GM19467 (cell line): ENCODE measurements around the gene PDCD1.
"Not testable (repeated sequence)": the region's sequence is repeated elsewhere in the genome, so short reads cannot be mapped to it uniquely, and the experiment has no call there.

Experiments used
- ATAC-seq: cut with Tn5 transposase; IDR thresholded peaks from one replicate; pipeline ENCODE4 v1.9.1; 2021; ENCODE audit warnings: mild to moderate bottlenecking, moderate library complexity; ENCODE audit not compliant: unreplicated experiment

PDCD1 gene

GRCh38 chr2:241879326-241879725 lies 20.6 kb upstream of the PDCD1 start:
- no peak for ATAC-seq

- no peak for ATAC-seq
These were observed 19.6 kb upstream of the PDCD1 start for GRCh38 chr2:241877989-241878970.

DNA sequence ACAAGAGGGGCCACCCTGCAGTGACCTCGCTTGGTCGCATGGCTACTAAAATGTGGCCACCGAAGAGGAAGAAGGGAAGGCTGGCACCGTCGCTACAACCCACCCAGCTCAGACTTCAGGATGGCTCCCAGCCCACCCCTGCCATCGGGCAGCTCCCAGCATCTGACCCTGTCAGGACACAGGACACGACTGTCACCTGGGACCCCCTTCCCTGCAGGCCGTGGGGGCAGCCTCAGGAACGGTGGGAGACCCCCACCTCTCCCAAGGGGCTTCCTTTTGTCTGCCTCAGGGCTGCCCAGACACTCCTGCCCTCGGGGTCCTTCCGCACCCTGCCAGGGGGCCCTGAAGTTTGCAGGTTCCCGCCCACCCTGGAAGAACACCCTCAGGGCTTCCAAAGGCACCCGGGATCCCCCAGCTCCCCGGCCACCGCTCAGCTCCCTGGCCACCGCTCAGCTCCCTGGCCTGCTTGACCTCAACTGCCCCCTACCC lies 18.5 kb upstream of the PDCD1 start:
- ATAC-seq = no peak

DNA sequence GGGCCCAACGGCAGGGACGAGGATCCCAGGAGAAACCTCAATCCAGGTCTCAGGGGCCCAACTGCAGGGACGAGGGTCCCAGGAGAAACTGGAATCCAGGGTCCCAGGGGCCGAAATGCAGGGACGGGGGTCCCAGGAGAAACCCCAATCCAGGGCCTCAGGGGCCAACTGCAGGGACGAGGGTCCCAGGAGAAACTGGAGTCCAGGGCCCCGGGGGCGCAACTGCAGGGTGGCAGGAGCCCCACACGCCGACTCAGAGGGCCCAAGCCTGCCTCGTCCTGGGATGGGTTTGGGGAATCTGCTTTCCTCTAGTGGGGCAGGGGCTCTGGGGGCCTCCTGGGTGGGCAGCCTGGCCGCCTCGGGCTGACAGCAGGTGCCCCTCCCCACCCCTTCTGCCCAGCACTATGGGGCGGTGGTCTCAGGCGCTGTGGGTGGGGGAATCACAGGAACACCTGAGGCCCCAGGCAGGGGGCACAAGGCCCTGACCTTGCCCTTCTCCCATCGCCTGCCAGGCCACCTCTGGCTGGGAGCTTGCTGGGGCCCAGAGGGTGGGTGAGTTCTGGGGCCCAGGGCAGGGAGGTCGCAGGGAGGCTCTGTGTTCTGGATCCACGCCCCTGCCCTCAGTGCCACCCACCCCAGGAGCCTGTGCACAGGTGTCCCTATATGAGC lies 18.0 kb upstream of the PDCD1 start:
- no peak for ATAC-seq

DNA sequence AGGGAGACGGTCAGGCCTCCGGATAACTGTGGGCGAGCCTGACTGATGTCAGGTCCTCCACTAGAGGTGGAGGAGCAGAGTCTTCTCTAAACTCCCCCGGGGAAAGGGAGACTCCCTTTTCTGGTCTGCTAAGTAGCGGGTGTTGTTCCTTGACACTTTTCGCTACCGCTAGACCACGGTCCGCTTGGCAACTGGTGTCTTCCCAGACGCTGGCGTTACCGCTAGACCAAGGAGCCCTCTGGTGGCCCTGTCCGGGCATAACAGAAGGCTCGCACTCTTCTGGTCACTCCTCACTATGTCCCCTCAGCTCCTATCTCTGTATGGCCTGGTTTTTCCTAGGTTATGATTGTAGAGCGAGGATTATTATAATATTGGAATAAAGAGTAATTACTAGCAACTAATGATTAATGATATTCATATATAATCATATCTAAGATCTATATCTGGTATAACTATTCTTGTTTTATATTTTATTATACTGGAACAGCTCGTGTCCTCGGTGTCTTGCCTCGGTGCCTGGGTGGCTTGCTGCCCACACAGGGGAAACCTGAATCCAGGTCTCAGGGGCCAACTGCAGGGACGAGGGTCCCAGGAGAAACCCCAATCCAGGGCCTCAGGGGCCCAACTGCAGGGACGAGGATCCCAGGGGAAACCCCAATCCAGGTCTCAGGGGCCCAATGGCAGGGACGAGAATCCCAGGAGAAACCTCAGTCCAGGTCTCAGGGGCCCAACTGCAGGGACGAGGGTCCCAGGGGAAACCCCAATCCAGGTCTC lies 17.2 kb upstream of the PDCD1 start:
- ATAC-seq = not testable (repeated sequence)

GRCh38 chr2:241874277-241874925 lies 15.7 kb upstream of the PDCD1 start:
- ATAC-seq = no peak

DNA sequence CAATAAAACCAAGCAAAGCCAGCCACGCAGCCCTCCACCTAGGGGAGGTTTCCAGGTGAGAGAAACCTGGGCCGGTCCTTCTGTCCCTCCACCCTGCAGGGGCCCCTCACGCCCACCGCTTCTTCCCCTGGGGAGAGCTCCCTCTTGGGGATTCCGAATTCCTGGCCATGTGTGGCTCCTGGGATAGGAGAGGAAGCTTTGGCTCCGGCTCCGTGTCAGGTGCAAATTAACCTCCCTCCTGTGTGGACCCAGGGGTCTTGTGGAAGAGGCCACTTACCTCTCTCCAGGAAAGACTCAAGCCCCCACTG lies 15.1 kb upstream of the PDCD1 start:
- ATAC-seq = no peak

- no peak for ATAC-seq
These were observed 14.5 kb upstream of the PDCD1 start for GRCh38 chr2:241873081-241873802.

DNA sequence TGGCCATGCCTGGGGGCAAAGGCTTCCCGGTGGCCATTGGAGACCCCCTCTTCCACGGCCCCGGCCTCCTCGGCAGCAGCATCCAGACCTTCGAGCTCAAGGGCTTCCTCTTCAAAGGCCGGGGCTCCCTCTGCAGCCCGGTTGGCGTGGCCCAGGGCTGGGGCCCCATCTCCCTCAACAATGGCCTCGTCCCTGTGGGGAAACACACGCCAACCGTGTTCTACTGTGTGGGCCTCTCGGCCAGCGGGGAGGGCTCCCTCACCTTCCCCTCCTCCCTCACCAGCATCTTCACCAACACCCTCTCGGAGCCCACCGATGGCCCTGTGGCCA lies 13.6 kb upstream of the PDCD1 start:
- no peak for ATAC-seq

- ATAC-seq = no peak
These were observed 13.0 kb upstream of the PDCD1 start for GRCh38 chr2:241871538-241872312.

DNA sequence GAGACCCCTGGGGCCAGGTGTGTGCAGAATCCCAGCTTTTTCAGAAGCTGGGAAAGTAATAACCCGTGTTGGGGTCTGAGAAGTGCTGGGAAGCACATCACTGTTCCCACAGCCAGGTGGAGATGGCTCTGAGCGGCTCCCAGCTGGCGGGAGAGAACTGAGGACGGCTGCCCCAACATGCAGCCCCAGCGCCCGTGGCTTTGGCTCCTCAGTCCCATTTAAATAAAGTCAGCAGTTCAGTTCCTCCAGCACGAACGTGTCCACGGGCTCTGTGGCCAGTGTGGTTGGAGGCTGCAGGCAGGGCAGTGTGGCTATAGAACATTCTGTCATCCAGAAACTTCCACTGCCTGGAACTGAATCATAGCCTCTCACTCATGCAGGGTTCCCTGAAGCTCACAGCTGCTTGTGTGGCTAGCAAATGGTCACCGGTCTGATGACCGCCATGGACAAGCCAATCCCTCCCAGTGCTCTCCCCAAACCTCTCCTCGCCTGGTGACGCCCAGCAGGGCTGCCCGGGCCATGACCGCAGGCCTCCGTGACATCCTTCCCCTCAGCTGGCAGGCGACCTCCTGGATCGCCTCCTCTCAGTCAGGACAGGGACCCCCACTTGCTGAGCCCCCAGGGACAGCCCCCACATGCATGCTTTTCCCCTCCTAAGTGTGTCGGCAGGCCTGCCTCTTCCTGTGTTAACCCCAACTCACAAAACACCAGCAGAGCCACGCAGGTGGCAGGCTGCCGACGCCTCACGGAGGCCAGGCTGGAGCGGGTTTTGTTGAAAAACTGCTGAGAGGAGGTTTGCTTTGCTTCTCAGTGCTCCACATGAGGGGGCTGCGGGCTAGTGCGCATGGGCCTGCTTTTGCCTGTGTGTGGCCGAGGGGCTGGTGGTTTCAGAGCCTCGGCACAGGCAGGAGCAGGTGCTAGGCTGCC lies 12.2 kb upstream of the PDCD1 start:
- no peak for ATAC-seq

DNA sequence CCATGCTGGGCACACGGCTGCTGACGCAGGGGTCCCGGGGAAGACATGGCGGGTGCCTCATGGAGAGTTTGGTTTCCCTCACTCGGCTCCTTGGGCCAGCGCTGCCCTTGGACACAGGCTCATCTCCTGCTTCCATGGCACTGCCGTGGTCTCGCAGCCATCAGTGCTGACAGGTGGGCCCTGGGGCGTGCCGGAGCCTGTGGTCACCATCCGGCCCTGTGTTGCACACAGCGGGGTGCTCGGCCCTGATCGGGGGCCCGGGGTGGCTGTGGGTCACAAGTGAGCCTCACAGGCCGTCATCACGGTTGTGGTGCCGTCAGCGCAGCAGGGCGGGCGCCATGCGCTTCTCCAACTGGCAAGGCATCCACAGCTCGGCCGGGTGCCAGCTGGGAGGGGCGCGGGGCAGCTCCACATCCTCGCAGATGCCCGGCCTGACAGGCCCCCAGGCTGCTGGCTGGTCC lies 11.4 kb upstream of the PDCD1 start:
- no peak for ATAC-seq

GRCh38 chr2:241869087-241869961 lies 10.6 kb upstream of the PDCD1 start, which contains the start of gene RTP5:
Gene RTP5, plus strand, starts transcription at chr2:241869729. Its CDS starts 28 bp downstream, at chr2:241869757.
- ATAC-seq = no peak

- no peak for ATAC-seq
These were observed 10.0 kb upstream of the PDCD1 start for GRCh38 chr2:241868661-241869081.

- no peak for ATAC-seq
These were observed 9.2 kb upstream of the PDCD1 start for GRCh38 chr2:241867776-241868420.

DNA sequence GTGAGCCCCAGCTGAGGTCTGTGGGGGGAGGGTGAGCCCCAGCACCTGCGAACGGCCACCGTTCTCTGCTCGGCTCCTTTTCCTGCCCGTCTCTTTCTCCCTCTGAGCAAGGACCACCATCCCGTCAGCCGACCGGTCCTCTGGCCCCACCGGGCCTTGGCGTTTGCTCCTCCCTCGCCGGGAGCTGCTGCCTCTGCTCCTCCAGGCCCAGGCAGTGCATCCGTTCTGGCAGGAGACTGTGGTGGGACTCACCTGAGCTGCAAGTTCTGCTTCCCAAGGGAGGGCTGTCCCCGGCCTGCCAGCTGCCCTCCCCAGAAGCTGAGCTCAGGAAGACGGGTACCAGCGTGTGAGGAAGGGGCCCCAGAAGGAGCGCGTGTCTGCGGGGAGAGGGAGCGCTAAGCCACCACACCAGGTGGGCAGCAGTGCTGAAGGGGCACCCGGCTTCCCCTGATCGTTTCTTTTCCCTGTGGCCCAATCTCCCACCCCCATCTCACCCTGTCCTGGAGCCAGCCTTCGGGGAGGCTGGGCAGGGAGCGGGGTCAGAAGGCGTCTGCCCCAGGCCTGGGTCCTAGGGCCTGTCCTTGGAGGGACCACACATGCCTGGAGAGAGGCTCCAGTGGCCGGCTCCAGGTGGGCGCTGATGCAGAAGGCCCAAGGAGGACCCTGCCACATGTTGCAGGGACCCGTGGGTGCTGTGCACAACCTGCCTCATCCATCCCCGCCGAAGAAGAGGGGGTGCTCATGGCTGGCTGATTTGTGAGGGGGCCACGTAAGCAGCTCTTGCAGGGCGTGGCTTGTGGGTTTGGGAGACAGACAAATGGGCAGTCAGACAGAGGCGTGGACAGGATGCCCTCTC lies 8.3 kb upstream of the PDCD1 start:
- ATAC-seq = no peak
